KMS-11 (cell line): Measurements from ENCODE around the gene SLC2A8.

Source experiments
- H2AFZ ChIP-seq: fragments of 200-600 bp; sonication (generic); 2 replicates; pipeline ENCODE4 v1.6.1; 2016; ENCODE audit warnings: antibody characterized with exemption, mixed run types, low read depth
- H3K27ac ChIP-seq: fragments of 200-600 bp; sonication (generic); 2 replicates; pipeline ENCODE4 v1.6.1; 2016; ENCODE audit warnings: mild to moderate bottlenecking, mixed run types
- H3K27me3 ChIP-seq: fragments of 200-600 bp; sonication (generic); 2 replicates; pipeline ENCODE4 v1.6.1; 2017; ENCODE audit warnings: mild to moderate bottlenecking, low read depth, mixed run types, moderate library complexity; ENCODE audit not compliant: insufficient read depth
- H3K36me3 ChIP-seq: fragments of 200-600 bp; sonication (generic); 2 replicates; pipeline ENCODE4 v1.6.1; 2017; ENCODE audit warnings: mild to moderate bottlenecking, mixed run types; ENCODE audit not compliant: insufficient read depth
- H3K4me1 ChIP-seq: fragments of 200-600 bp; sonication (generic); 2 replicates; pipeline ENCODE4 v1.6.1; 2016; ENCODE audit warnings: mild to moderate bottlenecking, low read depth, mixed run types; ENCODE audit not compliant: poor library complexity, severe bottlenecking
- H3K4me2 ChIP-seq: fragments of 200-600 bp; sonication (generic); 2 replicates; pipeline ENCODE4 v1.7.0; 2016; ENCODE audit warnings: mild to moderate bottlenecking, mixed run types
- H3K4me3 ChIP-seq: fragments of 200-600 bp; sonication (generic); IDR thresholded peaks from 2 replicates; pipeline ENCODE4 v1.6.1; 2017; ENCODE audit warnings: low read depth, low read length, mixed read lengths; ENCODE audit not compliant: insufficient read depth
- H3K79me2 ChIP-seq: fragments of 200-600 bp; sonication (generic); 2 replicates; pipeline ENCODE4 v1.6.1; 2016; ENCODE audit warnings: low read depth, mixed run types; ENCODE audit not compliant: insufficient read depth
- H3K9ac ChIP-seq: fragments of 200-600 bp; sonication (generic); 2 replicates; pipeline ENCODE4 v1.6.1; 2016; ENCODE audit warnings: mild to moderate bottlenecking, mixed run types
- H4K20me1 ChIP-seq: fragments of 200-600 bp; sonication (generic); 2 replicates; pipeline ENCODE4 v1.6.1; 2016; ENCODE audit warnings: mild to moderate bottlenecking, mixed run types; ENCODE audit not compliant: insufficient read depth
- TF ChIP-seq, protein P1 (sequence below): fragments of 200-600 bp; sonication (generic); conservative IDR thresholded peaks from 2 replicates; pipeline ENCODE4 v1.6.1; 2017; ENCODE audit warnings: low read depth, mild to moderate bottlenecking, antibody characterized with exemption, low read length, moderate library complexity, mixed read lengths

The SLC2A8 gene

DNA sequence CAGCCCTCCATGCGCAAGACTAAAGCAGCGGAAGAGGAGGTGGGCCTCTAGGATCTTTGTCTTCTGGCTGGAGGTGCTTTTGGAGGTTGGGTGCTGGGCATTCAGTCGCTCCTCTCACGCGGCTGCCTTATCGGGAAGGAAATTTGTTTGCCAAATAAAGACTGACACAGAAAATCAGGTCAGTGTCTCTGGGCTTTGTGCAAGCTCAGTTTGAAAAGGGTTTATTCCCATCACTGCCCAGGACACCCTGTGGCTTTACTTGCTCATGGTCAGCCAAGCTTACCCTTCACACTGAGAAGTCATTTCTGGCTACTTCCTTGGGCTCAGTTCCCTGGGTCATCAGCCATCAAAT, 10.5 kb downstream of the SLC2A8 start:
- Histone ChIP-seq H3K27ac (no peak overlapping the region), H3K4me2 (no peak overlapping the region), H3K4me3 (no peak overlapping the region), H3K27me3 (no peaks in the 10 kb centered on the region), H3K36me3 (no peaks in the 10 kb centered on the region), H3K9ac (no peak overlapping the region), H2AFZ (no peak overlapping the region), H3K79me2 (no peaks in the 10 kb centered on the region), H3K4me1 (no peaks in the 10 kb centered on the region), H4K20me1 (no peaks in the 10 kb centered on the region)
- TF ChIP-seq, protein P1, sequence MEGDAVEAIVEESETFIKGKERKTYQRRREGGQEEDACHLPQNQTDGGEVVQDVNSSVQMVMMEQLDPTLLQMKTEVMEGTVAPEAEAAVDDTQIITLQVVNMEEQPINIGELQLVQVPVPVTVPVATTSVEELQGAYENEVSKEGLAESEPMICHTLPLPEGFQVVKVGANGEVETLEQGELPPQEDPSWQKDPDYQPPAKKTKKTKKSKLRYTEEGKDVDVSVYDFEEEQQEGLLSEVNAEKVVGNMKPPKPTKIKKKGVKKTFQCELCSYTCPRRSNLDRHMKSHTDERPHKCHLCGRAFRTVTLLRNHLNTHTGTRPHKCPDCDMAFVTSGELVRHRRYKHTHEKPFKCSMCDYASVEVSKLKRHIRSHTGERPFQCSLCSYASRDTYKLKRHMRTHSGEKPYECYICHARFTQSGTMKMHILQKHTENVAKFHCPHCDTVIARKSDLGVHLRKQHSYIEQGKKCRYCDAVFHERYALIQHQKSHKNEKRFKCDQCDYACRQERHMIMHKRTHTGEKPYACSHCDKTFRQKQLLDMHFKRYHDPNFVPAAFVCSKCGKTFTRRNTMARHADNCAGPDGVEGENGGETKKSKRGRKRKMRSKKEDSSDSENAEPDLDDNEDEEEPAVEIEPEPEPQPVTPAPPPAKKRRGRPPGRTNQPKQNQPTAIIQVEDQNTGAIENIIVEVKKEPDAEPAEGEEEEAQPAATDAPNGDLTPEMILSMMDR: no peak

GRCh38 chr9:127411122-127411521, 14.2 kb downstream of the SLC2A8 start:
- TF ChIP-seq, protein P1: no peak
- Histone ChIP-seq H3K4me3 (no peak overlapping the region), H2AFZ (no peak overlapping the region), H3K36me3 (no peaks in the 10 kb centered on the region), H4K20me1 (no peaks in the 10 kb centered on the region), H3K9ac (no peak overlapping the region), H3K4me1 (no peaks in the 10 kb centered on the region), H3K27ac (no peak overlapping the region), H3K27me3 (no peaks in the 10 kb centered on the region), H3K79me2 (no peaks in the 10 kb centered on the region), H3K4me2 (no peak overlapping the region)

DNA sequence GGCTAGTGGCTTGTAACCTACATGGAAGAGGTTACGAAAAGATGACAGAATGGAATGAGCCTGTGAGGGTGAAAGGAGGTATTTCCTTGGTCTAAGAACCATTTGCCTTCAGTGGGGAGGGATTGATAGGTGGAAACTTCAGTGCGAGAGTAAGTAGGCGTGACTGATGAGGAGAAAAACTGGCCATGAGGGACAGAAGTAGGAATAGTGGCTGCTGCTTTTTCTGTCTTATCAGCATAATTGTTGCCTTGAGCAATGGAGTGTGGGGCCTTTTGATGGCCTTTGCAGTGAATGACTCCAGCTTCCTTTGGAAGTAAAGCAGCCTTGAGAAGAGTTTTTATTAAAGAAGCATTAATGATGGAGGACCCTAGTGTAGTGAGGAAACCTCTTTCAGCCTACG, 18.2 kb downstream of the SLC2A8 start:
- Histone ChIP-seq H3K4me1 (no peaks in the 10 kb centered on the region), H3K4me2 (no peak overlapping the region), H4K20me1 (no peaks in the 10 kb centered on the region), H3K27me3 (no peaks in the 10 kb centered on the region), H3K79me2 (no peaks in the 10 kb centered on the region), H3K27ac (no peak overlapping the region), H3K4me3 (no peak overlapping the region), H2AFZ (no peak overlapping the region), H3K9ac (no peak overlapping the region), H3K36me3 (no peaks in the 10 kb centered on the region)
- TF ChIP-seq, protein P1: no peak

- TF ChIP-seq, protein P1: no peak
- Histone ChIP-seq H3K4me3 (no peak overlapping the region), H3K4me2 (no peak overlapping the region), H3K36me3 (no peaks in the 10 kb centered on the region), H3K79me2 (no peaks in the 10 kb centered on the region), H3K9ac (no peak overlapping the region), H2AFZ (no peak overlapping the region), H3K27me3 (no peaks in the 10 kb centered on the region), H3K27ac (no peak overlapping the region), H4K20me1 (no peaks in the 10 kb centered on the region), H3K4me1 (no peaks in the 10 kb centered on the region)
These were observed 18.7 kb downstream of the SLC2A8 start for GRCh38 chr9:127415657-127416056.
